GM12801 (cell line): ENCODE measurements around the gene VANGL2.

ENCODE experiments used
- CTCF ChIP-seq: IDR thresholded peaks from one replicate; pipeline ENCODE4 v1.5.1; 2011; ENCODE audit warnings: control low read depth; ENCODE audit not compliant: insufficient read length; ENCODE audit errors: extremely low read depth

VANGL2 gene

GRCh38 chr1:160365325-160365724 is 35.0 kb upstream of the VANGL2 start:
- no peak for TF ChIP-seq CTCF

- TF ChIP-seq CTCF = no peak
These were observed 33.4 kb upstream of the VANGL2 start, which contains the start of gene NHLH1 for GRCh38 chr1:160366731-160367515. Gene NHLH1 (plus strand): TSS chr1:160367071. CDS start chr1:160370732, 3,661 bp downstream.

GRCh38 chr1:160367516-160367900 is 32.9 kb upstream of the VANGL2 start:
- no peak for TF ChIP-seq CTCF

GRCh38 chr1:160367934-160368923 is 32.1 kb upstream of the VANGL2 start:
- no peak for TF ChIP-seq CTCF

GRCh38 chr1:160369087-160369486 is 31.3 kb upstream of the VANGL2 start:
- no peak for TF ChIP-seq CTCF

- TF ChIP-seq CTCF = no peak
These were observed 29.6 kb upstream of the VANGL2 start for GRCh38 chr1:160370561-160371345.

GRCh38 chr1:160371346-160371631 is 29.1 kb upstream of the VANGL2 start:
- no peak for TF ChIP-seq CTCF
